ENCODE data around the gene SGPL1.

Gene SGPL1

GRCh38 chr10:70820976-70821750 is 5.4 kb downstream of the SGPL1 start:
- intact Hi-C loops (cut with DNase I; ENCODE audit: low total_unique reads), result no loop called here
- DNase-seq, result no peak
- H3K27me3 ChIP-seq, result no peaks in the 10 kb centered on the region
- no peak overlapping the region for H3K4me3 ChIP-seq
- no peaks in the 10 kb centered on the region for H3K9me3 ChIP-seq
- H3K27ac ChIP-seq, result no peak overlapping the region
- peaks cover 0 to 13% (median 6%) of the 10 kb centered on the region in 4 donors for H3K4me1 ChIP-seq
- TF ChIP-seq CTCF (IDR thresholded peaks at IDR 0.05), result no peak
- H3K36me3 ChIP-seq, result peaks cover 0 to 53% (median 15%) of the 10 kb centered on the region in 3 donors

GRCh38 chr10:70822076-70822820 is 6.5 kb downstream of the SGPL1 start:
- Histone ChIP-seq H3K27me3 (no peaks in the 10 kb centered on the region), H3K27ac (no peak overlapping the region), H3K9me3 (no peaks in the 10 kb centered on the region), H3K4me1 (peaks cover 0 to 6% (median 2%) of the 10 kb centered on the region in 4 donors), H3K4me3 (no peak overlapping the region), H3K36me3 (peaks cover 0 to 54% (median 16%) of the 10 kb centered on the region in 3 donors)
- intact Hi-C loops (cut with DNase I; ENCODE audit: low total_unique reads), result no loop called here
- DNase-seq, result no peak
- TF ChIP-seq CTCF (IDR thresholded peaks at IDR 0.05), result no peak

- H3K4me3 ChIP-seq, result no peak overlapping the region
- H3K36me3 ChIP-seq, result peaks cover 0 to 14% (median 9%) of the 10 kb centered on the region in 3 donors
- no peaks in the 10 kb centered on the region for H3K27me3 ChIP-seq
- H3K9me3 ChIP-seq, result no peaks in the 10 kb centered on the region
- H3K27ac ChIP-seq, result no peak overlapping the region
- peaks cover 0 to 4% (median 0%) of the 10 kb centered on the region in 4 donors for H3K4me1 ChIP-seq
- DNase-seq, result no peak
- intact Hi-C loops (cut with DNase I; ENCODE audit: low total_unique reads), result no loop called here
- no peak for TF ChIP-seq CTCF (IDR thresholded peaks at IDR 0.05)
Observed at GRCh38 chr10:70827086-70827757, 11.5 kb downstream of the SGPL1 start.

- H3K4me3 ChIP-seq, result no peak overlapping the region
- H3K9me3 ChIP-seq, result no peaks in the 10 kb centered on the region
- intact Hi-C loops (cut with DNase I; ENCODE audit: low total_unique reads), result no loop called here
- H3K27me3 ChIP-seq, result no peaks in the 10 kb centered on the region
- H3K27ac ChIP-seq, result no peak overlapping the region
- DNase-seq, result no peak
- H3K4me1 ChIP-seq, result peaks cover 0 to 18% (median 0%) of the 10 kb centered on the region in 4 donors
- no peak for TF ChIP-seq CTCF (IDR thresholded peaks at IDR 0.05)
- H3K36me3 ChIP-seq, result peaks cover 0 to 14% (median 9%) of the 10 kb centered on the region in 3 donors
Observed at GRCh38 chr10:70828923-70829322, 13.2 kb downstream of the SGPL1 start.

GRCh38 chr10:70829543-70829942 is 13.8 kb downstream of the SGPL1 start:
- no peaks in the 10 kb centered on the region for H3K9me3 ChIP-seq
- TF ChIP-seq CTCF (IDR thresholded peaks at IDR 0.05), result no peak
- no peak overlapping the region for H3K4me3 ChIP-seq
- H3K36me3 ChIP-seq, result peaks cover 0 to 14% (median 9%) of the 10 kb centered on the region in 3 donors
- no peaks in the 10 kb centered on the region for H3K27me3 ChIP-seq
- intact Hi-C loops (cut with DNase I; ENCODE audit: low total_unique reads), result no loop called here
- H3K4me1 ChIP-seq, result peaks cover 0 to 24% (median 0%) of the 10 kb centered on the region in 4 donors
- DNase-seq, result no peak
- no peak overlapping the region for H3K27ac ChIP-seq

All from tibial artery (tissue), 4 donors.